ENCODE data around the gene PTGR2.
"Not testable (repeated sequence)": the region's sequence is repeated elsewhere in the genome, so short reads cannot be mapped to it uniquely, and the experiment has no call there.

PTGR2 gene

GRCh38 chr14:73817020-73817655 lies 34.5 kb upstream of the PTGR2 start:
- Histone ChIP-seq H3K4me1 (ENCODE audit: control insufficient read depth, insufficient read depth, low read length) (no peaks in the 10 kb centered on the region), H3K27ac (ENCODE audit: low read depth, low read length) (no peak overlapping the region), H3K27me3 (ENCODE audit: control insufficient read depth, insufficient read depth, low read length) (no peaks in the 10 kb centered on the region), H3K9ac (ENCODE audit: low read length) (no peak overlapping the region), H3K9me3 (ENCODE audit: control insufficient read depth, insufficient read depth, low read depth, low read length) (no peaks in the 10 kb centered on the region), H3K4me3 (ENCODE audit: low read depth, low read length) (no peak overlapping the region), H3K36me3 (ENCODE audit: control insufficient read depth, insufficient read depth, low read length) (no peaks in the 10 kb centered on the region)

- H3K9ac ChIP-seq (ENCODE audit: low read length) = no peak overlapping the region
- no peaks in the 10 kb centered on the region for H3K4me1 ChIP-seq (ENCODE audit: control insufficient read depth, insufficient read depth, low read length)
- H3K36me3 ChIP-seq (ENCODE audit: control insufficient read depth, insufficient read depth, low read length) = no peaks in the 10 kb centered on the region
- H3K4me3 ChIP-seq (ENCODE audit: low read depth, low read length) = no peak overlapping the region
- no peaks in the 10 kb centered on the region for H3K9me3 ChIP-seq (ENCODE audit: control insufficient read depth, insufficient read depth, low read depth, low read length)
- H3K27ac ChIP-seq (ENCODE audit: low read depth, low read length) = no peak overlapping the region
- no peaks in the 10 kb centered on the region for H3K27me3 ChIP-seq (ENCODE audit: control insufficient read depth, insufficient read depth, low read length)
These were observed 32.8 kb upstream of the PTGR2 start for GRCh38 chr14:73818821-73819220.

- Histone ChIP-seq H3K4me1 (ENCODE audit: control insufficient read depth, insufficient read depth, low read length) (no peaks in the 10 kb centered on the region), H3K27ac (ENCODE audit: low read depth, low read length) (no peak overlapping the region), H3K27me3 (ENCODE audit: control insufficient read depth, insufficient read depth, low read length) (no peaks in the 10 kb centered on the region), H3K9me3 (ENCODE audit: control insufficient read depth, insufficient read depth, low read depth, low read length) (no peaks in the 10 kb centered on the region), H3K36me3 (ENCODE audit: control insufficient read depth, insufficient read depth, low read length) (no peaks in the 10 kb centered on the region), H3K4me3 (ENCODE audit: low read depth, low read length) (no peak overlapping the region), H3K9ac (ENCODE audit: low read length) (no peak overlapping the region)
These were observed 31.0 kb upstream of the PTGR2 start for GRCh38 chr14:73820631-73821030.

GRCh38 chr14:73823339-73823885 lies 28.2 kb upstream of the PTGR2 start:
- no peaks in the 10 kb centered on the region for H3K36me3 ChIP-seq (ENCODE audit: control insufficient read depth, insufficient read depth, low read length)

GRCh38 chr14:73824127-73824526 lies 27.5 kb upstream of the PTGR2 start:
- Histone ChIP-seq H3K27me3 (ENCODE audit: control insufficient read depth, insufficient read depth, low read length) (no peaks in the 10 kb centered on the region), H3K4me3 (ENCODE audit: low read depth, low read length) (no peak overlapping the region), H3K4me1 (ENCODE audit: control insufficient read depth, insufficient read depth, low read length) (no peaks in the 10 kb centered on the region), H3K27ac (ENCODE audit: low read depth, low read length) (no peak overlapping the region), H3K9ac (ENCODE audit: low read length) (no peak overlapping the region), H3K36me3 (ENCODE audit: control insufficient read depth, insufficient read depth, low read length) (no peaks in the 10 kb centered on the region), H3K9me3 (ENCODE audit: control insufficient read depth, insufficient read depth, low read depth, low read length) (no peaks in the 10 kb centered on the region)

More at GRCh38 chr14:73823339-73823885, 28.2 kb upstream of the PTGR2 start:
- Histone ChIP-seq H3K9ac (ENCODE audit: low read length) (no peak overlapping the region), H3K27me3 (ENCODE audit: control insufficient read depth, insufficient read depth, low read length) (no peaks in the 10 kb centered on the region), H3K4me3 (ENCODE audit: low read depth, low read length) (no peak overlapping the region), H3K9me3 (ENCODE audit: control insufficient read depth, insufficient read depth, low read depth, low read length) (no peaks in the 10 kb centered on the region), H3K4me1 (ENCODE audit: control insufficient read depth, insufficient read depth, low read length) (no peaks in the 10 kb centered on the region), H3K27ac (ENCODE audit: low read depth, low read length) (no peak overlapping the region)

GRCh38 chr14:73824536-73824935 lies 27.1 kb upstream of the PTGR2 start:
- H3K27me3 ChIP-seq (ENCODE audit: control insufficient read depth, insufficient read depth, low read length) = no peaks in the 10 kb centered on the region
- H3K9ac ChIP-seq (ENCODE audit: low read length) = no peak overlapping the region
- no peak overlapping the region for H3K4me3 ChIP-seq (ENCODE audit: low read depth, low read length)
- H3K9me3 ChIP-seq (ENCODE audit: control insufficient read depth, insufficient read depth, low read depth, low read length) = no peaks in the 10 kb centered on the region
- H3K4me1 ChIP-seq (ENCODE audit: control insufficient read depth, insufficient read depth, low read length) = no peaks in the 10 kb centered on the region
- no peak overlapping the region for H3K27ac ChIP-seq (ENCODE audit: low read depth, low read length)
- no peaks in the 10 kb centered on the region for H3K36me3 ChIP-seq (ENCODE audit: control insufficient read depth, insufficient read depth, low read length)

GRCh38 chr14:73825551-73826188 lies 26.0 kb upstream of the PTGR2 start:
- Histone ChIP-seq H3K4me3 (ENCODE audit: low read depth, low read length) (no peak overlapping the region), H3K9ac (ENCODE audit: low read length) (no peak overlapping the region), H3K27me3 (ENCODE audit: control insufficient read depth, insufficient read depth, low read length) (no peaks in the 10 kb centered on the region), H3K36me3 (ENCODE audit: control insufficient read depth, insufficient read depth, low read length) (no peaks in the 10 kb centered on the region), H3K4me1 (ENCODE audit: control insufficient read depth, insufficient read depth, low read length) (no peaks in the 10 kb centered on the region), H3K9me3 (ENCODE audit: control insufficient read depth, insufficient read depth, low read depth, low read length) (no peaks in the 10 kb centered on the region), H3K27ac (ENCODE audit: low read depth, low read length) (no peak overlapping the region)

- not testable (repeated sequence) for H3K9ac ChIP-seq (ENCODE audit: low read length); H3K9me3 ChIP-seq (ENCODE audit: control insufficient read depth, insufficient read depth, low read depth, low read length)
These were observed 24.4 kb upstream of the PTGR2 start for GRCh38 chr14:73827190-73827589.

GRCh38 chr14:73829071-73829470 lies 22.6 kb upstream of the PTGR2 start:
- H3K36me3 ChIP-seq (ENCODE audit: control insufficient read depth, insufficient read depth, low read length) = no peaks in the 10 kb centered on the region
- no peaks in the 10 kb centered on the region for H3K27me3 ChIP-seq (ENCODE audit: control insufficient read depth, insufficient read depth, low read length)
- H3K4me1 ChIP-seq (ENCODE audit: control insufficient read depth, insufficient read depth, low read length) = peaks cover 8% of the 10 kb centered on the region
- no peaks in the 10 kb centered on the region for H3K9me3 ChIP-seq (ENCODE audit: control insufficient read depth, insufficient read depth, low read depth, low read length)
- no peak overlapping the region for H3K4me3 ChIP-seq (ENCODE audit: low read depth, low read length)
- no peak overlapping the region for H3K9ac ChIP-seq (ENCODE audit: low read length)
- no peak overlapping the region for H3K27ac ChIP-seq (ENCODE audit: low read depth, low read length)

More at GRCh38 chr14:73827190-73827589, 24.4 kb upstream of the PTGR2 start:
- H3K4me1 ChIP-seq (ENCODE audit: control insufficient read depth, insufficient read depth, low read length); H3K4me3 ChIP-seq (ENCODE audit: low read depth, low read length); H3K27me3 ChIP-seq (ENCODE audit: control insufficient read depth, insufficient read depth, low read length); H3K36me3 ChIP-seq (ENCODE audit: control insufficient read depth, insufficient read depth, low read length); H3K27ac ChIP-seq (ENCODE audit: low read depth, low read length): not testable (repeated sequence)

- H3K4me1 ChIP-seq (ENCODE audit: control insufficient read depth, insufficient read depth, low read length) = peaks cover 12% of the 10 kb centered on the region
- no peaks in the 10 kb centered on the region for H3K27me3 ChIP-seq (ENCODE audit: control insufficient read depth, insufficient read depth, low read length)
- no peak overlapping the region for H3K9ac ChIP-seq (ENCODE audit: low read length)
- H3K36me3 ChIP-seq (ENCODE audit: control insufficient read depth, insufficient read depth, low read length) = no peaks in the 10 kb centered on the region
- H3K4me3 ChIP-seq (ENCODE audit: low read depth, low read length) = no peak overlapping the region
- H3K9me3 ChIP-seq (ENCODE audit: control insufficient read depth, insufficient read depth, low read depth, low read length) = no peaks in the 10 kb centered on the region
- no peak overlapping the region for H3K27ac ChIP-seq (ENCODE audit: low read depth, low read length)
These were observed 21.9 kb upstream of the PTGR2 start for GRCh38 chr14:73829526-73830431.

GRCh38 chr14:73833034-73833433 lies 18.6 kb upstream of the PTGR2 start:
- Histone ChIP-seq H3K27me3 (ENCODE audit: control insufficient read depth, insufficient read depth, low read length) (no peaks in the 10 kb centered on the region), H3K36me3 (ENCODE audit: control insufficient read depth, insufficient read depth, low read length) (no peaks in the 10 kb centered on the region), H3K9ac (ENCODE audit: low read length) (no peak overlapping the region), H3K9me3 (ENCODE audit: control insufficient read depth, insufficient read depth, low read depth, low read length) (no peaks in the 10 kb centered on the region), H3K4me3 (ENCODE audit: low read depth, low read length) (no peak overlapping the region), H3K4me1 (ENCODE audit: control insufficient read depth, insufficient read depth, low read length) (peaks cover 19% of the 10 kb centered on the region), H3K27ac (ENCODE audit: low read depth, low read length) (no peak overlapping the region)

Data from HUES6 (cell line).